Keratinocyte (primary cell): ENCODE data around the gene KIAA1217. TPM values are rescaled to one million over a fixed set of nuclear protein-coding genes. Genes with fewer than 3 reads are reported as not detected.

ENCODE experiments used
- DNase-seq: peaks from one replicate; pipeline ENCODE4 v3.0.0-alpha.2; 2011; ENCODE audit warnings: low read depth, missing footprints, low spot score
- FAIRE-seq: peaks from 2 replicates; lab custom pipeline; 2011; peaks lifted over from hg19 to GRCh38; lab: Jason Lieb, UNC
- H2AFZ ChIP-seq: 2 replicates; pipeline ENCODE4 v1.6.0; 2012; ENCODE audit warnings: low read length, control low read depth, inconsistent platforms; ENCODE audit not compliant: control insufficient read depth
- H3K27ac ChIP-seq: 2 replicates; pipeline ENCODE4 v1.5.1; 2011; ENCODE audit warnings: low read length; ENCODE audit not compliant: control insufficient read depth, insufficient read depth
- H3K27me3 ChIP-seq: 3 replicates; pipeline ENCODE4 v1.6.0; 2011; ENCODE audit warnings: low read length; ENCODE audit not compliant: control insufficient read depth, insufficient read depth; ENCODE audit errors: extremely low read depth
- H3K36me3 ChIP-seq, 2 experiments: 2 replicates in 1 of 2; 3 replicates in 1 of 2; pipeline ENCODE4 v1.5.1; 2011; ENCODE audit warnings: low read length in 2 of 2, mild to moderate bottlenecking in 1 of 2; ENCODE audit not compliant: control insufficient read depth in 2 of 2, insufficient read depth in 2 of 2; ENCODE audit errors: extremely low read depth in 1 of 2
- H3K4me1 ChIP-seq: 3 replicates; pipeline ENCODE4 v1.5.1; 2011; ENCODE audit warnings: low read length; ENCODE audit not compliant: control insufficient read depth, insufficient read depth; ENCODE audit errors: extremely low read depth
- H3K4me2 ChIP-seq: 3 replicates; pipeline ENCODE4 v1.6.0; 2011; ENCODE audit warnings: low read depth, low read length; ENCODE audit not compliant: control insufficient read depth, insufficient read depth; ENCODE audit errors: extremely low read depth
- H3K4me3 ChIP-seq, 3 experiments: fragments of 200-600 bp in 1 of 3; sonication (generic) in 1 of 3; 2 replicates in 2 of 3; 3 replicates in 1 of 3; pipeline ENCODE4 v1.5.1; 2011 to 2016; ENCODE audit warnings: low read length in 3 of 3, mild to moderate bottlenecking in 3 of 3, control low read depth in 2 of 3, inconsistent platforms in 1 of 3, low read depth in 1 of 3, mixed read lengths in 1 of 3, mixed run types in 1 of 3, moderate library complexity in 1 of 3; ENCODE audit not compliant: control insufficient read depth in 2 of 3, insufficient read depth in 2 of 3; ENCODE audit errors: extremely low read depth in 1 of 3
- H3K79me2 ChIP-seq: 2 replicates; pipeline ENCODE4 v1.6.0; 2012; ENCODE audit warnings: low read length; ENCODE audit not compliant: control insufficient read depth, insufficient read depth
- H3K9ac ChIP-seq: 3 replicates; pipeline ENCODE4 v1.6.0; 2011; ENCODE audit warnings: low read length; ENCODE audit not compliant: control insufficient read depth, insufficient read depth; ENCODE audit errors: extremely low read depth
- H3K9me1 ChIP-seq: 3 replicates; pipeline ENCODE4 v1.6.0; 2011; ENCODE audit warnings: low read length; ENCODE audit not compliant: control insufficient read depth, insufficient read depth; ENCODE audit errors: extremely low read depth
- H3K9me3 ChIP-seq: 2 replicates; pipeline ENCODE4 v1.5.1; 2012; ENCODE audit warnings: low read depth, low read length; ENCODE audit not compliant: control insufficient read depth
- H4K20me1 ChIP-seq: 3 replicates; pipeline ENCODE4 v1.6.0; 2011; ENCODE audit warnings: low read length; ENCODE audit not compliant: control insufficient read depth, insufficient read depth; ENCODE audit errors: extremely low read depth
- CTCF ChIP-seq, 3 experiments: IDR thresholded peaks in 1 of 3; conservative IDR thresholded peaks in 1 of 3; optimal IDR thresholded peaks in 1 of 3; 2 replicates in 2 of 3; 3 replicates in 1 of 3; pipeline versions ENCODE3 to v1.5.1; 2011; ENCODE audit warnings: low read length in 3 of 3, mild to moderate bottlenecking in 3 of 3, moderate library complexity in 2 of 3, control low read depth in 1 of 3, inconsistent platforms in 1 of 3; ENCODE audit not compliant: insufficient read depth in 2 of 3; ENCODE audit errors: extremely low read depth in 1 of 3
- EZH2 ChIP-seq: IDR thresholded peaks from one replicate; pipeline ENCODE4 v1.6.1; 2012; ENCODE audit warnings: inconsistent platforms, mild to moderate bottlenecking, low read length, moderate library complexity
- dilution Hi-C: fragments of 300-500 bp; cut with MboI; formaldehyde crosslinking; loops from one replicate; pipeline ENCODE4 v1.7.0; 2020; ENCODE audit warnings: low sequenced_read_pairs; ENCODE audit not compliant: extremely low pct_ligation_motif_present
- polyA plus RNA-seq, 5 experiments: library from polyadenylated mRNA; depleted of rRNA in 3 of 5; stranded (reverse) in 3 of 5; stranded (forward) in 1 of 5; unstranded in 1 of 5; fragments of >200 nt; gene quantifications; 1 replicate in 1 of 5; 2 replicates in 3 of 5; 3 replicates in 1 of 5; pipeline versions ENCODE4 v1.2.1 to v1.2.3, GENCODE V29; 2011 to 2012; ENCODE audit warnings: missing spikeins in 2 of 5, low read depth in 1 of 5, low replicate concordance in 1 of 5

The KIAA1217 gene
- polyA plus RNA-seq, 1 donor (not counting 4 experiments of a cell fraction or from before 2014, with no cell fraction given), result 10.4 TPM

GRCh38 chr10:24289235-24289634 is 80.3 kb downstream of the KIAA1217 start:
- Histone ChIP-seq H3K4me3 (no peak overlapping the region), H3K36me3 (no peaks in the 10 kb centered on the region), H3K27ac (no peak overlapping the region), H3K9ac (no peak overlapping the region), H2AFZ (no peak overlapping the region), H4K20me1 (no peaks in the 10 kb centered on the region), H3K9me3 (no peaks in the 10 kb centered on the region), H3K9me1 (no peaks in the 10 kb centered on the region), H3K27me3 (no peaks in the 10 kb centered on the region), H3K79me2 (peaks cover 10% of the 10 kb centered on the region), H3K4me2 (no peak overlapping the region), H3K4me1 (peaks cover 22% of the 10 kb centered on the region)
- TF ChIP-seq EZH2, result no peak
- no peak for TF ChIP-seq CTCF (optimal IDR thresholded peaks at IDR 0.05 in 1 of 3, IDR thresholded peaks at IDR 0.05 in 1 of 3, conservative IDR thresholded peaks at IDR 0.05 in 1 of 3; ENCODE audit: extremely low read depth in 1 of 3, insufficient read depth in 2 of 3, low read length in 3 of 3)
- FAIRE-seq (no peak), DNase-seq (no peak)
- dilution Hi-C loops, result no loop called here

- H3K4me1 ChIP-seq, result peaks cover 22% of the 10 kb centered on the region
- H3K9me1 ChIP-seq, result no peaks in the 10 kb centered on the region
- H3K4me3 ChIP-seq, result no peak overlapping the region
- H2AFZ ChIP-seq, result no peak overlapping the region
- DNase-seq, result no peak
- peak overlapping the region; percentile 30 for H3K27ac ChIP-seq
- FAIRE-seq, result no peak
- no peak for TF ChIP-seq CTCF (optimal IDR thresholded peaks at IDR 0.05 in 1 of 3, IDR thresholded peaks at IDR 0.05 in 1 of 3, conservative IDR thresholded peaks at IDR 0.05 in 1 of 3; ENCODE audit: extremely low read depth in 1 of 3, insufficient read depth in 2 of 3, low read length in 3 of 3)
- TF ChIP-seq EZH2, result no peak
- no peaks in the 10 kb centered on the region for H3K9me3 ChIP-seq
- H3K27me3 ChIP-seq, result no peaks in the 10 kb centered on the region
- dilution Hi-C loops, result no loop called here
- H3K4me2 ChIP-seq, result no peak overlapping the region
- peaks cover 7% of the 10 kb centered on the region for H3K79me2 ChIP-seq
- no peak overlapping the region for H3K9ac ChIP-seq
- H3K36me3 ChIP-seq, result no peaks in the 10 kb centered on the region
- H4K20me1 ChIP-seq, result no peaks in the 10 kb centered on the region
Observed at GRCh38 chr10:24292304-24293293, 83.7 kb downstream of the KIAA1217 start.
